ENCODE results near the gene SEC61B. TPM values are rescaled to one million over a fixed set of nuclear protein-coding genes. Genes with fewer than 3 reads are reported as not detected.
"Not testable (repeated sequence)": the region's sequence is repeated elsewhere in the genome, so short reads cannot be mapped to it uniquely, and the experiment has no call there.

SEC61B gene
- total RNA-seq, 2 experiments from 2014 or later: 104 to 116 TPM

DNA sequence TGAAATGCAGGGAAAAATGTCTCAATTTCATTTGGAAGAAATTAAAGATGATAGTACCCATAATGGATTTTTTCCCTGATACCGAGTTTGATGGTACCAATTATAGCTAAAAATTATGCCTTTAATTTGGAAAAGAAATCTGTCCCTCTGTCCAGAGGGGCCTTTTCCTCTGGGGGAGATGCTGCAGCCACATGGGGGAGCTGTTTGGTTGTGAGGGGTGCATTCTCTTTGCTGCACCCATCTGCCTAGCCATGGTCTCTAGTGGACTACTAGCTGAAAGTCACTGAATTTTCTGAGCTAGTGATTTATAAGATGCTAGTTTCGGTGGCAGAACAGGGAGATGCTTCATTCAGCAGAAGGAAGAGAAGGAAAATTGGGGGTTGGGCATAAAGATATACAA is 9.6 kb downstream of the SEC61B start:
- H3K9me3 Mint-ChIP-seq: no peaks in the 10 kb centered on the region
- H3K4me3 Mint-ChIP-seq: no peak overlapping the region
- no peaks in the 10 kb centered on the region for H3K27me3 Mint-ChIP-seq
- DNase-seq: peak; percentile 37
- peaks cover 20% of the 10 kb centered on the region for H3K36me3 Mint-ChIP-seq (ENCODE audit: low read depth)
- ChIA-PET POLR2A (no interaction called here), CTCF (interaction anchor here (0.6 to 3.0 kb wide), 10 partner anchors 9 to 180 kb away, joined by 3 to 30 read pairs (median 3); partner anchors contain the start of genes ALG2 and SEC61B)
- H3K27ac Mint-ChIP-seq: no peak overlapping the region
- peaks cover 10% of the 10 kb centered on the region for H3K4me1 Mint-ChIP-seq

DNA sequence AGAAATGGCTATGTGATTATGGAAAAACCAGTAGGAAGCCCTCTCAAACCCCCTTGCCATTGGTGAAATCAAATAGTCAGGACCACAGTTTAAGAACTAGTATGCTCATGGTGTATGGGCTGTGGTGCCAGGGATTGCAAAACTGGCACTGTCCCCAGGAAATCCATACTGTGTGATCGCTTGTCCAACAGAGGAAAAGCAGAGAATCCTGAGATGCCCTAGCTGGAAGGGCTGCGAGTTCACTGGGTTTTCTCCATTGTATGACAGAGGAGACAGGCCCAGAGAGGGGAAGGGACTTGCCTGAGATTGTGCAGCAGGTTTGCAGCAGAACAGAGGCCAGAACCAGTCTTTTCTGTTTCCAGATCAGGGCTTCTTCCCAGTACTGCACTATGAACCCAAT is 12.5 kb downstream of the SEC61B start:
- POLR2A ChIA-PET: no interaction called here
- H3K27ac Mint-ChIP-seq: no peak overlapping the region
- no peaks in the 10 kb centered on the region for H3K27me3 Mint-ChIP-seq
- H3K9me3 Mint-ChIP-seq: no peaks in the 10 kb centered on the region
- no peak overlapping the region for H3K4me3 Mint-ChIP-seq
- peaks cover 19% of the 10 kb centered on the region for H3K36me3 Mint-ChIP-seq (ENCODE audit: low read depth)
- peaks cover 16% of the 10 kb centered on the region for H3K4me1 Mint-ChIP-seq
- no peak for DNase-seq
- CTCF ChIA-PET: interaction anchor here (1.0 to 1.5 kb wide), 3 partner anchors 11 to 18 kb away, joined by 3 to 5 read pairs (median 4); partner anchors contain the start of genes ALG2 and SEC61B

DNA sequence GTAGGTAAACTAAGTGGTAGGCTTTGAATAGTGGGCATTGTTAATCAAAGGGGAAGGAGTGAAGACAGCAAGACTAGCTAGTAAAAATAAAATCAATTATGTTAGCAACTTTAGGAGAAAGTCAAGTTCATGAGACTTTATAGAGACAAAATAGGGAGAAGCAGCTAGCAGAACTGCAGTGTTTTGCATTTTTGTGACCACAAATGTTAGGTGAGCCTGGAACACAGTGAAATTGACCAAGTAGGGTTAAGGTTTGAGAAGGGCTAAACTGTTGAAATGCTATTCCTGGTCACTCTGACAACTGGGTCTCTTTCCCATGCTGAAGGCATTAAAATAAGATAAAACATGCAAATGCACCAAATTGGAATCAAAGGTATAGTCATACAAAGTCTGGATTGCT is 13.0 kb downstream of the SEC61B start:
- H3K9me3 Mint-ChIP-seq: no peaks in the 10 kb centered on the region
- peaks cover 19% of the 10 kb centered on the region for H3K36me3 Mint-ChIP-seq (ENCODE audit: low read depth)
- no peak for DNase-seq

DNA sequence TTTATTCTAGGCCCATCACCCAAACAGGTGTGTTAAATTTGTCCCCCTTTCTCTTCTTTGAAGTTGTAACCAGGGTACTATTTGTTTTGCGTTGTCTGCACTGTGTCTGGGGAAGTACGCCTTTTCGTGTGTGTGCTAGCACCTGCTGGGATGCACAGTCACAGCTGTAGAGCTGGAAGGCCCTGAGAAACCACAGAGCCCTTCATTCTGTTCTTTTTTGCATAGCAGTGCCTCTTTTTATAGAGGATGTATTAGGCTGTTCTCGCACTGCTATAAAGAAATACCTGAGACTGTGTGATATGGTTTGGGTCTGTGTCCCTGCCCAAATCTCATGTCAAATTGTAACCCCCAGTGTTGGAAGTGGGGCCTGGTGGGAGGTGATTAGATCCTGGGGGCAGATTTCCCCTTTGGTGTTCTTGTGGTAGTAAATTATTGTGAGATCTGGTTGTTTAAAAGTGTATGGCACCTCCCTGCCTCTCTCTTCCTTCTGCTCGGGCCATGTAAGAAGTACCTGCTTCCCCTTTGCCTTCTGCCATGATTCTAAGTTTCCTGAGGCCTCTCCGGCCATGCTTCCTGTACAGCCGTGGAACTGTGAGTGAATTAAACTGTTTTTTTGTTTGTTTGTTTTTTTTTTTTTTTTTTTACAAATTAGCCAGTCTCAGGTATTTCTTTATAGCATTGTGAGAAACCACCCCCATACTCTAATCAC is 14.0 kb downstream of the SEC61B start:
- H3K9me3 Mint-ChIP-seq: no peaks in the 10 kb centered on the region
- ChIA-PET CTCF (interaction anchor here (0.7 kb wide), 2 partner anchors 33 to 664 kb away, joined by 3 read pairs; no protein-coding TSS in a partner anchor), POLR2A (no interaction called here)
- peaks cover 16% of the 10 kb centered on the region for H3K4me1 Mint-ChIP-seq
- peaks cover 13% of the 10 kb centered on the region for H3K36me3 Mint-ChIP-seq (ENCODE audit: low read depth)
- peak overlapping the region; percentile 71 for H3K27ac Mint-ChIP-seq
- DNase-seq: no peak
- H3K4me3 Mint-ChIP-seq: no peak overlapping the region
- no peaks in the 10 kb centered on the region for H3K27me3 Mint-ChIP-seq

More for the DNA sequence above, 13.0 kb downstream of the SEC61B start:
- Mint-ChIP-seq H3K27me3 (no peaks in the 10 kb centered on the region), H3K4me1 (peaks cover 16% of the 10 kb centered on the region), H3K4me3 (no peak overlapping the region), H3K27ac (no peak overlapping the region)
- CTCF ChIA-PET: interaction anchor here (1.5 kb wide), 1 partner anchor 19 kb away, joined by 5 read pairs; no protein-coding TSS in a partner anchor
- POLR2A ChIA-PET: no interaction called here

DNA sequence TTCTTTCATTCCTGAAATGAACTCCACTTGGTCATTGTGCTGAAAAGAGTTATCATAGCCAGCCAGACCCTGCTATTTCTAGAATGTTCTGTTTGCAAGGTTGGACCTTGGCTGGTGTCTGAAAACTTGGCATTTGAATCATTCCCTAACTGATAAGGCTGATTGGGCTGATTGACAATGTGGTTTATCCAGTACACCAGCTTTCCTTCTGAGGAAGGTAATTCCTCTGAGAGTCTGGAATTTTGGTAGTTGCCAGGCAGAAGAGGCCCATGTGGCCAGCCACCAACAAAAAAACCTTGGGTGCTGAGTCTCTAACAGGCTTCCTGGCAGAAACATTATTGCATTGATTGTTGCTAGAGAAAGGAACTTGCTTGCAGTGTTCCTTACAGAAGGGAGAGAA is 15.3 kb downstream of the SEC61B start:
- H3K36me3 Mint-ChIP-seq (ENCODE audit: low read depth): peaks cover 13% of the 10 kb centered on the region
- no peak overlapping the region for H3K27ac Mint-ChIP-seq
- H3K9me3 Mint-ChIP-seq: no peaks in the 10 kb centered on the region
- no peak for DNase-seq
- ChIA-PET POLR2A (no interaction called here), CTCF (interaction anchor here (0.8 kb wide), 2 partner anchors 19 kb away, joined by 3 read pairs; no protein-coding TSS in a partner anchor)
- H3K27me3 Mint-ChIP-seq: no peaks in the 10 kb centered on the region
- H3K4me1 Mint-ChIP-seq: peaks cover 16% of the 10 kb centered on the region
- no peak overlapping the region for H3K4me3 Mint-ChIP-seq

DNA sequence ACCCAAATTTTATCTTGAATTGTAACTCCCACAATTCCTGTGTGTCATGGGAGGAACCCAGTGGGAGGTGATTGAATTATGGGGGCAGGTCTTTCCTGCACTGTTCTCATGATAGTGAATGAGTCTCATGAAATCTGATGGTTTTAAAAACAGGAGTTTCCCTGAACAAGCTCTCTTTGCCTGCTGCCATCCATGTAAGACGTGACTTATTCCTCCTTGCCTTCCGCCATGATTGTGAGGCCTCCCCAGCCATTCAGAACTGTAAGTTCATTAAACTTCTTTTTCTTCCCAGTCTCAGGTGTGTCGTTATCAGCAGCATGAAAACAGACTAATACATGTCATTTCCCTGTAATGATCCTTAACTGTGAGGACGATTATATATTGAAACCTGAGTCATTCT is 15.8 kb downstream of the SEC61B start:
- H3K9me3 Mint-ChIP-seq, H3K27ac Mint-ChIP-seq, H3K4me3 Mint-ChIP-seq, DNase-seq, POLR2A ChIA-PET, H3K27me3 Mint-ChIP-seq, CTCF ChIA-PET: not testable (repeated sequence)
- Mint-ChIP-seq H3K36me3 (ENCODE audit: low read depth) (peaks cover 13% of the 10 kb centered on the region), H3K4me1 (peaks cover 16% of the 10 kb centered on the region)

DNA sequence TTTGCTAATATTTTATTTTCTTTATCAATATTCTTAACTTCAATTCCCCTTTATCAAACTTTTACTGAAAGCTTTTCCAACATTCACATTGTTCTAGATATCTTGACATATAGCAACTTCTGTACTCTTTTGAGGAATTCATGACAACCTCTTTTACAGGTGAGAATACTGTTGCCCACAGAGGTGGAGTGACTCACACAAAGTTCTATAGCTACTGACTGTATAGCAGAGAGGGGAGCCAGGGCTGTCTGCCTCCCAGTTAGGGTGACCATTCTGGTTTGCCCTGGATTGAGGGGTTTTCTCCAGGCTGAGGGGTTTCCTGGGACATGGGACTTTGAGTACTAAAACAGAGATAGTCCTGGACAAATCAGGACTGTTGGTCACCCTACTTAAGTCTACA is 16.2 kb downstream of the SEC61B start:
- Mint-ChIP-seq H3K9me3 (no peaks in the 10 kb centered on the region), H3K27me3 (no peaks in the 10 kb centered on the region), H3K27ac (no peak overlapping the region), H3K4me3 (no peak overlapping the region), H3K4me1 (peaks cover 16% of the 10 kb centered on the region), H3K36me3 (ENCODE audit: low read depth) (peaks cover 10% of the 10 kb centered on the region)
- no peak for DNase-seq
- ChIA-PET POLR2A (no interaction called here), CTCF (no interaction called here)

DNA sequence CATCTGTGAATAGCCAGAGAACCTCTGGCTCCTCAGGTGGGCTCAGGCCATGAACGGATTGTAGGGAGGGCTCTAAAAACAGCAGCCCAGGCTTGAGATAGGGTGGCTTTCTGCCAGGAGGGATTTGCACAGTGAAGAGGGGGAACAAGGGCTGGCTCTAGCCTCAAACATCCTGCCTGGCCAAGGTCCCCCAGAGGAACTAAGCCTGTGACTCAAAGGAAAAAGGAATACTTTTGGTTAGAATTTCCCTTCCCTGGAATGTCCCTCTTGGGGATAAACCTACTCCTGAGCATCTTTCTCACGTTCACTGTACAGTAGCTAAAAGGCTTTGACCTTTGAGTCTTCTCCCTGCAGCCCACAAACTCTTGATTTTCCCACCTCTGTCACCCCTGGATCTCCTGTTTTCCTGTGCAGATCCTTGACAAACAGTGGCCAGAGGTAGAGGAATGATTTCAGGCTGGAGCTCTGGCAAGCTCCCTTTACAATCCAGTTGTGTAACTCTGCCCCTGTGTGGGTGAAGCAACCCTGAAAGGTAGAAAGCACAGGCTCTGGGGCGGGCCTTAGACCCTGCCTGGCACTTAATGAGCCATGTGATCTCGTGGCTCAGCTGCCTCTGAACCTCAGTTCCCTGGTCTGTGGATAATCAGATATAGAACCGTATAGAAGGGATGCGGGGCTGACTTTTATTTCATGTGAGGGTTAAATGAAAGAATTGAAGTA is 17.4 kb downstream of the SEC61B start:
- H3K4me3 Mint-ChIP-seq: no peak overlapping the region
- peaks cover 9% of the 10 kb centered on the region for H3K36me3 Mint-ChIP-seq (ENCODE audit: low read depth)
- no peak overlapping the region for H3K27ac Mint-ChIP-seq
- ChIA-PET POLR2A (no interaction called here), CTCF (interaction anchor here (1.8 kb wide), 1 partner anchor 20 kb away, joined by 4 read pairs; no protein-coding TSS in a partner anchor)
- DNase-seq: no peak
- no peaks in the 10 kb centered on the region for H3K9me3 Mint-ChIP-seq
- peaks cover 16% of the 10 kb centered on the region for H3K4me1 Mint-ChIP-seq
- H3K27me3 Mint-ChIP-seq: no peaks in the 10 kb centered on the region

DNA sequence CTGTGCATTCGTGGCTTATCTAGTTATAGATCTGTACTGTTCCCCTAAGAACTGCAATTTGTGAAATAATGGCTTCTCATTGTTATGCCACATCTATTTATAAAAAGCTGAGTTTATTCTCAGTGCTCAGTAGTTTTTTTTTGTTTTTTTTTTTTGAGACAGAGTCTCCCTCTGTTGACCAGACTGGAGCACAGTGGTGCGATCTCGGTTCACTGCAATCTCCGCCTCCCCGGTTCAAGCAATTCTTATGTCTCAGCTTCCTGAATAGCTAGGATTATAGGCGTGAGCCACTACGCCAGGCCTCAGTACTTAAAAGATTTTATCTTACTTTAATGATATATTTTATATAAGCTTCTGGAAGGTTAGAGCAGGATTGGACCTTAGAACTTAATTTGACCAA is 19.0 kb downstream of the SEC61B start:
- H3K36me3 Mint-ChIP-seq (ENCODE audit: low read depth): peaks cover 9% of the 10 kb centered on the region
- no peak for DNase-seq
- H3K9me3 Mint-ChIP-seq: no peaks in the 10 kb centered on the region
- ChIA-PET POLR2A (interaction anchor here (0.6 kb wide), 1 partner anchor 81 kb away, joined by 4 read pairs; no protein-coding TSS in a partner anchor), CTCF (interaction anchor here (1.2 to 1.8 kb wide), 2 partner anchors 9 to 22 kb away, joined by 3 to 4 read pairs; no protein-coding TSS in a partner anchor)
- no peak overlapping the region for H3K4me3 Mint-ChIP-seq
- H3K27me3 Mint-ChIP-seq: no peaks in the 10 kb centered on the region
- peaks cover 11% of the 10 kb centered on the region for H3K4me1 Mint-ChIP-seq
- no peak overlapping the region for H3K27ac Mint-ChIP-seq

DNA sequence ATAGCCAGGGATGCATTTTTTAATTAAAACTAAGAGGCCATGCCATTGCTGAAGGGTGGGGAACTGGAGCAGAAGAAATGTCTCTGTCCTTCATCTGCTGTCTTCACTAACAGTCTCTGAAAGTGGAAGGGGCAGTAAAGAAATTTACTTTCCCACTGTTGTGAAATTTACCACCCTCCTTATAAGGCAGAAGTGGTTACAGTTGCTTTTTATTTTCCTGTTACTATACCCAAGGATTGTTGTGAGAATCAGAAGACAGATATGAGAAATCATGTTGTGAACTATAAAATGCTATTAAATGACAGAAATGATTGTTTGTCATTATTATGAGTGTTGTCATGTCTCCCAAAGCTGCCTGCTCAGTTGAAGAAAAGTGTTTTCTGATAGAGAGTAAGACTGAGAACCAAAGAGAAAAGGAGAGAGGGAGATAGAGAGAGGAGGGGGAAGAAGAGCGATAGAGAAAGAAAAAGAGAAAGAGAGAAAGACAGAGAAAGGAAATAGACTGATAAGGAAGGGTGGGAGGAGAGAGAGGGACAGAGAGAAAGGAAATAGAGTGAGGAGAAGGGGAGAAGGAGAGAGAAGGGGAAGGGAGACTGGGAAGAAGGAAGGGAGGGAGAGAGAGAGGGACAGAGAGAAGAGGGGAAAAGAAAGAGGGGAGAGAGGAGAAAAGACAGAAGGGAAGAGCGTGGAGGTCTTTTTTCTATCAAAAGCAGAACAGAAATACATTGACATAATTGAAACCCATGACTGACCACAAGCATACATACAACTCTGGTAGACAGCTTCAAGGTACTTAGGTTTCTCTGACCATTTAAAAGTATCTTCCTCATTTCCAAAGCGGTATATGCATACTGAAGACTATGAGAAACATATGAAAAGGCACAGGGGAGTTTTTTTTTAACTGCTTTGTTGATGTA is 22.5 kb downstream of the SEC61B start:
- ChIA-PET CTCF (interaction anchor here (1.2 to 1.5 kb wide), 2 partner anchors 13 to 14 kb away, joined by 4 to 5 read pairs; no protein-coding TSS in a partner anchor), POLR2A (no interaction called here)
- Mint-ChIP-seq H3K4me3 (no peak overlapping the region), H3K27ac (no peak overlapping the region), H3K27me3 (no peaks in the 10 kb centered on the region), H3K4me1 (peaks cover 4% of the 10 kb centered on the region), H3K36me3 (ENCODE audit: low read depth) (peaks cover 3% of the 10 kb centered on the region), H3K9me3 (no peaks in the 10 kb centered on the region)
- no peak for DNase-seq

DNA sequence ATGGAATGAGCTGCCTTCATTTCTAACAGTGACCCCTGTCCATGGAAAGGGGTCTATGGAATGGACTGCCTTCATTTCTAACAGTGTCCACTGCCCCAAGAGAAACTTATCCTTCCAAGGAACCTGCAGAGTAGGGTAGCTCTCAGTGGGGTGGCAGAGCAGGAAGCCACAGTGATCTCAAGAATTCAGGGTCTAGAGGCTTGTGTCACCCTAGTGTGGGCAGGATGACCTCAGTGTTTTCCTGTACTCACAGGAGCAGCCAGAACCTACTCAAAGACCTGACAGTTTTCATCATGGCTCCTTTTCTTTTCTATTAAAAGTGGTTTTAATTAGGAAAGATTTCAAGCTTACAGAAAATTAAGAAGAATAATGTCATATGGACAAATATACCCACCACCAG is 27.5 kb downstream of the SEC61B start:
- Mint-ChIP-seq H3K36me3 (ENCODE audit: low read depth) (no peaks in the 10 kb centered on the region), H3K4me1 (peaks cover 30% of the 10 kb centered on the region), H3K4me3 (no peak overlapping the region), H3K27ac (no peak overlapping the region), H3K9me3 (no peaks in the 10 kb centered on the region), H3K27me3 (no peaks in the 10 kb centered on the region)
- peak; percentile 23 for DNase-seq
- CTCF ChIA-PET: interaction anchor here (1.2 kb wide), 1 partner anchor 61 kb away, joined by 3 read pairs; no protein-coding TSS in a partner anchor
- POLR2A ChIA-PET: no interaction called here

DNA sequence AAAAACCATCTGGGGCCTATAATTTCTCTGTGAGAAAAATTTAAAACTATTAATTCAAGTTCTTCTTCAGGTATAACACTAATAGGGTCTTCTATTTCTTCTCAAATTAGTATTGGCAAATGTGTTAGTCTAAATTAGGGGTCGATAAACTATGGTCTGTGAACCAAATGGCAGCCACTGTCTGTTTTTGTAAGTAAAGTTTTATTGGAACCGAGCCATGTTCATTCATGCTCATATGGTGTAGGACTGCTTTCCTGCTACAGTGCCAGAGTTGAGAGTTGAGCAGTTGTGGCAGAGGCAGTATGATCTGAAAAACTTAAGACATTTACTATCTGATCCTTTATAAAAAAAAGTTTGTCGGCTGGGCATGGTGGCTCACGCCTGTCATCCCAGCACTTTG is 29.1 kb downstream of the SEC61B start:
- Mint-ChIP-seq H3K36me3 (ENCODE audit: low read depth) (no peaks in the 10 kb centered on the region), H3K27ac (no peak overlapping the region), H3K4me3 (no peak overlapping the region), H3K4me1 (peaks cover 31% of the 10 kb centered on the region), H3K27me3 (no peaks in the 10 kb centered on the region), H3K9me3 (no peaks in the 10 kb centered on the region)
- DNase-seq: no peak
- POLR2A ChIA-PET: no interaction called here
- CTCF ChIA-PET: no interaction called here

Data from activated CD4-positive, alpha-beta T cell treated with anti-CD3 and anti-CD28 coated beads, Interleukin-2, amount 10 ng/mL, durations not matched to agents 7 days and 5 days (primary cell).